Psoas muscle (tissue), 8 donors: Measurements from ENCODE around the gene KIF12. TPM values are rescaled to one million over a fixed set of nuclear protein-coding genes. Genes with fewer than 3 reads are reported as not detected.

ENCODE experiments used
- ATAC-seq, 4 donors: fragments of 200-7000 bp; cut with Tn5 transposase; one replicate each; pipeline ENCODE4 v1.9.1; 2020; ENCODE audit warnings: moderate library complexity in 3 of 4, mild to moderate bottlenecking in 2 of 4
- DNase-seq, 2 donors: peaks; one replicate each; pipeline ENCODE4 v3.0.0-alpha.2; 2020
- H3K27ac ChIP-seq: fragments of 200-600 bp; one replicate; pipeline ENCODE4 v1.8.0; 2022
- H3K27me3 ChIP-seq, 3 donors: fragments of 200-600 bp in 1 of 3; one replicate each; pipeline versions ENCODE4 v1.6.1 to v1.8.0; 2013 to 2022; ENCODE audit warnings: low read length in 2 of 3, mild to moderate bottlenecking in 2 of 3, moderate library complexity in 1 of 3; ENCODE audit not compliant: insufficient read depth in 3 of 3
- H3K36me3 ChIP-seq, 2 donors: fragments of 200-600 bp in 1 of 2; one replicate each; pipeline versions ENCODE4 v1.6.1 to v1.8.0; 2013 to 2022; ENCODE audit warnings: low read depth in 1 of 2, mild to moderate bottlenecking in 1 of 2, moderate library complexity in 1 of 2; ENCODE audit not compliant: insufficient read depth in 1 of 2
- H3K4me1 ChIP-seq: fragments of 200-600 bp; one replicate; pipeline ENCODE4 v1.8.0; 2022
- H3K4me3 ChIP-seq: fragments of 200-600 bp; one replicate; pipeline ENCODE4 v1.8.0; 2022; ENCODE audit warnings: mild to moderate bottlenecking
- H3K9me3 ChIP-seq: fragments of 200-600 bp; one replicate; pipeline ENCODE4 v1.8.0; 2022
- CTCF ChIP-seq: fragments of 200-600 bp; IDR thresholded peaks from one replicate; pipeline ENCODE4 v1.8.0; 2022; ENCODE audit warnings: antibody characterized with exemption
- WGBS, 3 donors: extraction: QIAGEN DNeasy Blood & Tissue Kit; methylation state at CpG; one replicate each; pipeline versions ENCODE4 v1.1.6 to v1.1.7; 2013; 5-methylcytosine and 5-hydroxymethylcytosine counted together
- intact Hi-C, 2 donors: fragments of 100-400 bp; cut with DNase I; formaldehyde crosslinking; loops; one replicate each; pipeline versions ENCODE4 v1.11.0 to v1.14.2; 2022
- polyA plus RNA-seq, 3 donors: library from polyadenylated mRNA; stranded (reverse); fragments of 200-250 nt; gene quantifications; one replicate each; pipeline ENCODE4 v1.2.3, GENCODE V29; 2013
- total RNA-seq, 4 donors: library from RNA; stranded (reverse); fragmentation: NEBNext Ultra II Directional in 2 of 4; extraction: Animal tissue kit (Norgen Biotek cat#: 25700) in 2 of 4; gene quantifications; one replicate each; pipeline versions ENCODE4 v1.2.1 to v1.2.4, GENCODE V29; 2021 to 2023
- donor health status: healthy with polysubstance abuse.
- donor health status: DM: no; HTN: no; CAD: no; lungs with moderate emphysema.
- donor health status: Bipolar disorder and iron deficiency.
- donor health status: healthy.
- donor health status: DM: yes; HTN: yes; CAD: no.
- donor health status: DM: no; HTN: no; CAD: no.
- donor health status: DM: no; HTN: no; CAD: no.
- donor health status: DM: yes; HTN: yes; CAD: no.

KIF12 gene
- total and polyA plus RNA-seq, 7 donors: 0.03 to 0.13 (median 0.04) TPM; not detected in 4

GRCh38 chr9:114124138-114124537 is 25.0 kb upstream of the KIF12 start:
- Histone ChIP-seq H3K36me3 (no peaks in the 10 kb centered on the region), H3K4me1 (no peaks in the 10 kb centered on the region), H3K4me3 (no peak overlapping the region), H3K9me3 (peaks cover 6% of the 10 kb centered on the region), H3K27me3 (peaks cover 0 to 3% (median 0%) of the 10 kb centered on the region in 3 donors), H3K27ac (no peak overlapping the region)
- TF ChIP-seq CTCF: no peak
- 83 to 94% (median 93%) methylated on average over 1 of the region's 1 CpG for WGBS, 3 donors
- intact Hi-C loops: no loop called here
- ATAC-seq: no peak
- no peak for DNase-seq

DNA sequence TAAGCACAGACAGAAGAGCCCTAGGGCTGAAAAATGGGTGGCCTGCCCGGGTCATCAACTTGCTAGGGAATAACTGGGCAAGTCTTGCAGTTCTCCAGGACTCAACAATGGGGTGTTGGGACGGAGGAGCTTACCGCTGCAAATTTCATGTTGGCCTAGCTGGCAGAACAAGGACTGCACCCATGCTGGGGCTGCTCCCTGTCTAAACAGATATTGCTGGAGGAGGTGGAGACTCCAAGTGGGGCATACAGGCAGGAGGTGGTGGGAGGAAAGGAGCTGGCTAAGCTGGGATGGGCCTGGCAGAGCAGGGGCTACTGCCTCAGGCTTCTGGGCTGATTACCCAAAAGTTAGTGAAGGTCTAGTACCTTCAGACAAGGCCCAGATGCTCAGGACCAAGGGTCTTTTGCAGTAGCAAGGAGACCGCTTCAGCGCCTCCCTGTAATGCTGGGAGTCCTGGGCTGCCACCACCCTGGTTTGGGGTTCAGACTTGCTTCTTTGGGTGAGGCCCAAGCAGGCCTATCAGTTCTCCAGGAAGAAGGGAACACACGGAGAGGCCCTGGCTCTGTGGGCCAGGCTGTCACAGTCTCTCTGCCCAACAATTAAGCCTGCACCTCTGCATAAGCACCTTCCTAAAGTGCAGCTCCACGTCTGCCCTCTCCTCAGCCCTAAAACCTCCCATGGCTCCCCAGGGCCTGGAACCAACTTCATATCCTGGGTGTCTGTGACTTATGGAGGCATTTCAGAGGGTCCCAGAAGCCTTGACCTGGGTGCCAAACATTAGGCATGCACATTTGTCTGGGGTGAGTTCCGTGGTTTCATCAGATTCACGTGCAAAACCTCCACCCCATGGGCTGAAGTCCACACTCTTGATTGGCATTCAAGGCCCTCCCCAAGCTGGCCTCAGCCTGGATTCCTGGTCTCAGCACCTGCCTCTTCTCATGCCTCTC is 24.2 kb upstream of the KIF12 start:
- H3K36me3 ChIP-seq: no peaks in the 10 kb centered on the region
- WGBS, 3 donors: 88 to 94% (median 89%) methylated on average over 9 of the region's 9 CpGs
- no peak for ATAC-seq
- no peak overlapping the region for H3K4me3 ChIP-seq
- peaks cover 0 to 3% (median 0%) of the 10 kb centered on the region in 3 donors for H3K27me3 ChIP-seq
- no peaks in the 10 kb centered on the region for H3K4me1 ChIP-seq
- H3K9me3 ChIP-seq: peaks cover 6% of the 10 kb centered on the region
- TF ChIP-seq CTCF: no peak
- H3K27ac ChIP-seq: no peak overlapping the region
- DNase-seq: no peak
- intact Hi-C loops: no loop called here

DNA sequence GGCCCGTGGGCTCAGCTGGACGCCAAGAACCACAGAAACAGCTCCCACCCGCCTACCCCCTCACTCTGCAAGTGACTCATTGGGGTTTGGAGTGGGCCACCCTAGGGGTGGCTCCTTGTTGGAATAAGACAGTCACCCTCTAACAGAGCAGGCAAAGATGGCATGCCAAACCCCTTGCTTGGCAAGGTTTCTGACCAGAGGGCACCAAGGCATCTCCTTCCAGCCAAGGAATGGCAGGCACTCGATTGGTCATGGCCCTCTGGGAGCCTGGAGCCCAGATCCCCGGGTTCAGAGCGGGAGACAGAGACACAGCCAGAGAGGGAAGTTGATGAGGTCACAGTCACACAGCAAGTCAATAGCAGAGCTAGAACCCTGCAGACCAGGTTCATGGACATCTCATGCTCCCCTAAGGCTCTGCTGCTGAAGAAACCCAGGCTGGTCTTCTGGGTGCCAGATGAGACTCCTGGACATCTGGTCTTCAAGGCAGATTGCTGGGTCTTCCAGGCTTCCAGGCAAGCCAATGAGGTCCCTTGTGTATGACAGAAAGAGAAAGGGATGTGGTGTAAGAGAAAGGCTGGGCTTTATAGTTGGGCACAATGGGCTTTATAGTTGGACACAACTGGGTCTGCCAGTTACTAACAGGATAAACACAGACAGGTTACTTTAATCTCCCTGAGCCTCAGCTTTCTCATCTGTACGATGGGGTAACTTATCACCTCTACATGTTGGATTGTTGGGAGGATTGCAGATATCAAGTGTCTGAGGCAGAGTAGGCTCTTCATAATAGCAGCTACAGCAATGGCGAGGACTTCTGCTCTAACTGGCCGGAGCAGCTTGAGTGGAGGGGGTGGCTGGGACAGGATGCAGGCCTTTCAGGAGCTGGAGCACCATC is 23.3 kb upstream of the KIF12 start:
- no peak overlapping the region for H3K27ac ChIP-seq
- no peaks in the 10 kb centered on the region for H3K4me1 ChIP-seq
- intact Hi-C loops: no loop called here
- TF ChIP-seq CTCF: no peak
- H3K27me3 ChIP-seq: peaks cover 0 to 4% (median 2%) of the 10 kb centered on the region in 3 donors
- no peak overlapping the region for H3K4me3 ChIP-seq
- no peak for DNase-seq
- H3K9me3 ChIP-seq: peaks cover 2% of the 10 kb centered on the region
- WGBS, 3 donors: 57 to 68% (median 62%) methylated on average over 9 of the region's 9 CpGs
- no peaks in the 10 kb centered on the region for H3K36me3 ChIP-seq
- no peak for ATAC-seq

GRCh38 chr9:114121227-114122135 is 22.4 kb upstream of the KIF12 start:
- Histone ChIP-seq H3K27ac (no peak overlapping the region), H3K36me3 (no peaks in the 10 kb centered on the region), H3K4me1 (no peaks in the 10 kb centered on the region), H3K27me3 (peaks cover 0 to 5% (median 2%) of the 10 kb centered on the region in 3 donors), H3K4me3 (no peak overlapping the region), H3K9me3 (no peaks in the 10 kb centered on the region)
- ATAC-seq (no peak), DNase-seq (no peak)
- intact Hi-C loops: no loop called here
- whole genome bisulfite sequencing, 3 donors: 51 to 63% (median 56%) methylated on average over 16 of the region's 16 CpGs
- no peak for TF ChIP-seq CTCF
